CD14-positive monocyte (primary cell): ENCODE results near the gene IFI44L. TPM values are rescaled to one million over a fixed set of nuclear protein-coding genes. Genes with fewer than 3 reads are reported as not detected.

Experiments used
- DNase-seq, 3 donors: peaks; one replicate each; pipeline ENCODE4 v3.0.0-alpha.2; 2011 to 2022
- H2AFZ ChIP-seq: 2 replicates; pipeline ENCODE4 v1.6.0; 2012; ENCODE audit warnings: mild to moderate bottlenecking, low read depth, low read length, inconsistent platforms; ENCODE audit not compliant: insufficient read depth, poor library complexity, severe bottlenecking
- H3K27ac ChIP-seq, 2 donors: 1 replicate in 1 of 2; 2 replicates in 1 of 2; pipeline ENCODE4 v1.5.1; 2012 to 2013; ENCODE audit warnings: low read length in 2 of 2, control low read depth in 1 of 2, inconsistent platforms in 1 of 2, low read depth in 1 of 2, mild to moderate bottlenecking in 1 of 2
- H3K27me3 ChIP-seq, 2 donors: one replicate each; pipeline versions ENCODE4 v1.6.0 to v1.6.1; 2011 to 2013; ENCODE audit warnings: low read length in 2 of 2; ENCODE audit not compliant: control insufficient read depth in 2 of 2, insufficient read depth in 2 of 2
- H3K36me3 ChIP-seq, 2 donors: replicated peaks in 1 of 2; 1 replicate in 1 of 2; 2 replicates in 1 of 2; pipeline versions ENCODE4 v1.5.1 to v1.6.1; 2012 to 2013; ENCODE audit warnings: low read length in 2 of 2, control low read depth in 1 of 2, inconsistent platforms in 1 of 2, mild to moderate bottlenecking in 1 of 2; ENCODE audit not compliant: insufficient read depth in 2 of 2, control insufficient read depth in 1 of 2
- H3K4me1 ChIP-seq, 2 donors: 1 replicate in 1 of 2; 2 replicates in 1 of 2; pipeline versions ENCODE4 v1.5.1 to v1.6.1; 2012 to 2013; ENCODE audit warnings: low read length in 2 of 2, control low read depth in 1 of 2, inconsistent platforms in 1 of 2, mild to moderate bottlenecking in 1 of 2, moderate library complexity in 1 of 2; ENCODE audit not compliant: insufficient read depth in 2 of 2, control insufficient read depth in 1 of 2
- H3K4me2 ChIP-seq: replicated peaks from 2 replicates; pipeline ENCODE3; 2012; ENCODE audit warnings: low read length, moderate library complexity, mild to moderate bottlenecking; ENCODE audit not compliant: poor library complexity, severe bottlenecking; ENCODE audit errors: extremely low read depth
- H3K4me3 ChIP-seq, 3 experiments: fragments of 200-600 bp in 1 of 3; sonication (generic) in 1 of 3; replicated peaks in 1 of 3; 1 replicate in 2 of 3; 2 replicates in 1 of 3; pipeline ENCODE4 v1.5.1; 2011 to 2013; ENCODE audit warnings: low read length in 3 of 3, mild to moderate bottlenecking in 3 of 3, control low read depth in 2 of 3, low read depth in 2 of 3, inconsistent platforms in 1 of 3, moderate library complexity in 1 of 3
- H3K79me2 ChIP-seq: 2 replicates; pipeline ENCODE4 v1.6.0; 2012; ENCODE audit warnings: mild to moderate bottlenecking, control low read depth, inconsistent platforms, low read length, moderate library complexity; ENCODE audit not compliant: insufficient read depth
- H3K9ac ChIP-seq: 2 replicates; pipeline ENCODE4 v1.6.0; 2017; ENCODE audit warnings: low read length, mild to moderate bottlenecking; ENCODE audit not compliant: insufficient read depth, poor library complexity, severe bottlenecking
- H3K9me3 ChIP-seq, 2 donors: replicated peaks in 1 of 2; 1 replicate in 1 of 2; 2 replicates in 1 of 2; pipeline versions ENCODE4 v1.5.1 to v1.6.1; 2012 to 2013; ENCODE audit warnings: low read length in 2 of 2, control low read depth in 1 of 2; ENCODE audit not compliant: control insufficient read depth in 1 of 2, insufficient read depth in 1 of 2
- H4K20me1 ChIP-seq: 2 replicates; pipeline ENCODE4 v1.6.0; 2012; ENCODE audit warnings: mild to moderate bottlenecking, low read length, control low read depth, moderate library complexity; ENCODE audit not compliant: insufficient read depth
- H3K27ac Mint-ChIP-seq, 7 donors: one replicate each; pipeline ENCODE4 v1.8.0; 2020; ENCODE audit warnings: mild to moderate bottlenecking in 7 of 7, mixed read lengths in 7 of 7, moderate library complexity in 6 of 7, inconsistent platforms in 2 of 7
- H3K27me3 Mint-ChIP-seq, 3 donors: one replicate each; pipeline ENCODE4 v1.8.0; 2021 to 2022; ENCODE audit warnings: low read depth in 3 of 3, mild to moderate bottlenecking in 3 of 3, mixed read lengths in 3 of 3, moderate library complexity in 3 of 3, inconsistent platforms in 1 of 3
- H3K36me3 Mint-ChIP-seq, 2 donors: one replicate each; pipeline ENCODE4 v1.8.0; 2020; ENCODE audit warnings: mixed read lengths in 2 of 2, inconsistent platforms in 1 of 2, mild to moderate bottlenecking in 1 of 2
- H3K4me1 Mint-ChIP-seq: one replicate; pipeline ENCODE4 v1.8.0; 2020; ENCODE audit warnings: mild to moderate bottlenecking, mixed read lengths
- H3K4me3 Mint-ChIP-seq, 2 donors: one replicate each; pipeline ENCODE4 v1.8.0; 2020; ENCODE audit warnings: mild to moderate bottlenecking in 2 of 2, mixed read lengths in 2 of 2, moderate library complexity in 1 of 2
- H3K9me3 Mint-ChIP-seq, 7 donors: one replicate each; pipeline ENCODE4 v1.8.0; 2020 to 2022; ENCODE audit warnings: mixed read lengths in 7 of 7, mild to moderate bottlenecking in 6 of 7, moderate library complexity in 6 of 7, inconsistent platforms in 2 of 7
- WGBS: methylation state at CpG from one replicate; pipeline ENCODE4 v1.1.5; 2013; ENCODE audit warnings: missing lambda C conversion rate; ENCODE audit not compliant: insufficient coverage; 5-methylcytosine and 5-hydroxymethylcytosine counted together
- intact Hi-C, 2 donors: fragments of 100-400 bp; cut with micrococcal nuclease; formaldehyde crosslinking; loops; one replicate each; pipeline versions ENCODE4 v1.15.0 to v1.15.1; 2023
- polyA plus RNA-seq, 3 donors: library from polyadenylated mRNA; depleted of rRNA in 1 of 3; unstranded in 2 of 3; stranded (reverse) in 1 of 3; fragments of 300-500 nt in 2 of 3; fragments of >200 nt in 1 of 3; fragmentation: Illumina TruSeq in 2 of 3; gene quantifications; 1 replicate in 2 of 3; 2 replicates in 1 of 3; pipeline ENCODE4 v1.2.3, GENCODE V29; 2012 to 2021
- TF ChIP-seq, protein P1 (sequence below): fragments of 200-600 bp; IDR thresholded peaks from one replicate; pipeline ENCODE4 v1.8.0; 2022; ENCODE audit warnings: antibody characterized with exemption, mild to moderate bottlenecking

Gene IFI44L
- polyA plus RNA-seq, 3 donors = 8.6 to 17.4 (median 11.0) TPM

DNA sequence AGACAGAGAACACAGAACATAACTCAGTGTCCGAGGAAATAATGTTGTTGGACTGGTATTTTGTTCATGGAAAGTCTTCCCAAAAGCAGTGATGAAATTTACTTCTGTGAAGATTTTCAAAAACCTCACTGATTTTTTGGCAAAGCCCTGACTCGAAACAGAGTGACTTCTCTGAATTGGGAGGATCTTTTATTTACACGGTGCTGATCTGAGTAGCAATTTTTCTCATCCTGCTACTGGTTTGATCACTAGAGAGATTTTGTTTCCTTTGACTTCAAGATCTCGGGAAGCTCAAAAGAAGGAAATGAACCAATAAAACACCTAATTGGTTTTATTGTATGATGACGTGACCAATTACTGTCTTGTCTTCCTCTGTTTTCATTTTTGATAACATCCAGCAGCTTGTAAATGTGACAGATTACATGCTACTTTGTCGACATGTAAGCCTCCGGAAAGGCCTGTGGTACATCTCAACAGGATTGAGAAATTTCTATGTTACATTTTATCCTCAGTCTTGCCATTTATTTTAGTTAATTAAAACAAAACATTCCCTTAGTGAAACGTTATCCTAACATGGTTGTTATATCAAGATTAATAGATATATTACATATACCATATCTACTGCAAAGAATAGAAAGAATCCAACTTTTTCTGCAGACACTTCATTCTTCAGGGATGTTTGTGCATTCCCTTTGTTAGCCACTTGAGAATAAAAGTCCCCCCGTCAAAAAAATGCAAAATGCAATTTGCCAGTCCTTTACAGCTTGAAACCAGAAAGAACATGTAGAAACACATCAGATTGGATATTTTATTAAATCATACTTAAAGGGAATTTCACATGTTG is 42.8 kb upstream of the IFI44L start:
- Mint-ChIP-seq H3K9me3 (peaks cover 0 to 4% (median 0%) of the 10 kb centered on the region in 7 donors), H3K4me1 (no peaks in the 10 kb centered on the region), H3K36me3 (no peaks in the 10 kb centered on the region), H3K4me3 (no peak overlapping the region), H3K27ac (no peak overlapping the region), H3K27me3 (peaks cover 0 to 2% (median 0%) of the 10 kb centered on the region in 3 donors)
- 89% methylated on average over 3 of the region's 9 CpGs for WGBS
- Histone ChIP-seq H3K36me3 (no peaks in the 10 kb centered on the region), H4K20me1 (no peaks in the 10 kb centered on the region), H2AFZ (no peak overlapping the region), H3K4me3 (no peak overlapping the region), H3K4me2 (no peak overlapping the region), H3K9ac (no peak overlapping the region), H3K79me2 (no peaks in the 10 kb centered on the region), H3K27me3 (no peaks in the 10 kb centered on the region), H3K27ac (no peak overlapping the region), H3K4me1 (no peaks in the 10 kb centered on the region), H3K9me3 (no peaks in the 10 kb centered on the region)
- DNase-seq = no peak
- TF ChIP-seq, protein P1, sequence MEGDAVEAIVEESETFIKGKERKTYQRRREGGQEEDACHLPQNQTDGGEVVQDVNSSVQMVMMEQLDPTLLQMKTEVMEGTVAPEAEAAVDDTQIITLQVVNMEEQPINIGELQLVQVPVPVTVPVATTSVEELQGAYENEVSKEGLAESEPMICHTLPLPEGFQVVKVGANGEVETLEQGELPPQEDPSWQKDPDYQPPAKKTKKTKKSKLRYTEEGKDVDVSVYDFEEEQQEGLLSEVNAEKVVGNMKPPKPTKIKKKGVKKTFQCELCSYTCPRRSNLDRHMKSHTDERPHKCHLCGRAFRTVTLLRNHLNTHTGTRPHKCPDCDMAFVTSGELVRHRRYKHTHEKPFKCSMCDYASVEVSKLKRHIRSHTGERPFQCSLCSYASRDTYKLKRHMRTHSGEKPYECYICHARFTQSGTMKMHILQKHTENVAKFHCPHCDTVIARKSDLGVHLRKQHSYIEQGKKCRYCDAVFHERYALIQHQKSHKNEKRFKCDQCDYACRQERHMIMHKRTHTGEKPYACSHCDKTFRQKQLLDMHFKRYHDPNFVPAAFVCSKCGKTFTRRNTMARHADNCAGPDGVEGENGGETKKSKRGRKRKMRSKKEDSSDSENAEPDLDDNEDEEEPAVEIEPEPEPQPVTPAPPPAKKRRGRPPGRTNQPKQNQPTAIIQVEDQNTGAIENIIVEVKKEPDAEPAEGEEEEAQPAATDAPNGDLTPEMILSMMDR = no peak
- intact Hi-C loops = no loop called here

DNA sequence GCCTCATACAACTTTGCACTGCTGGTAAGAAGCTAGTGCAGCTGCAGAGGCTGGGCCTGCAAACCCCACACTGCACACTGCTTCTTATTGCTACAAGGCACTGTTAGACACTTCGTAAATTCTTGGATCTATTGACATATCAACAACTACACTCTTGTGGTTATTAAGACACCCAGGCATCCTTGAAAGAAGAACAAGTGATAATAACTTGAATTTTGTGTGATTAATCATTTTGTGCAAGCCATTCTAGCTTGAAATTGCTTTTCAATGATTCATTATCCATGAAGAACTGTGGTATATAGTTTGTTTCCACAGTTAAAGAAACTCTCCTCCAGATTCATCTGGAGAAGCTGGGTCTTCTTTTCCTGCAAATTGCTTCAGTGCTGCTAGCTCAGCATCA is 33.7 kb upstream of the IFI44L start:
- H3K9me3 ChIP-seq = no peaks in the 10 kb centered on the region
- no peak overlapping the region for H3K4me2 ChIP-seq
- TF ChIP-seq, protein P1 = no peak
- WGBS = 80% methylated on average over 1 of the region's 1 CpG
- no peaks in the 10 kb centered on the region for H3K79me2 ChIP-seq
- no peaks in the 10 kb centered on the region for H3K27me3 ChIP-seq
- no peak overlapping the region for H3K4me3 ChIP-seq
- H2AFZ ChIP-seq = no peak overlapping the region
- no peaks in the 10 kb centered on the region for H3K36me3 ChIP-seq
- no peak for DNase-seq
- no peak overlapping the region for H3K27ac ChIP-seq
- Mint-ChIP-seq H3K27me3 (no peaks in the 10 kb centered on the region), H3K36me3 (no peaks in the 10 kb centered on the region), H3K4me3 (no peak overlapping the region), H3K27ac (no peak overlapping the region), H3K9me3 (peaks cover 0 to 1% (median 0%) of the 10 kb centered on the region in 7 donors), H3K4me1 (no peaks in the 10 kb centered on the region)
- intact Hi-C loops = no loop called here
- no peaks in the 10 kb centered on the region for H3K4me1 ChIP-seq
- no peaks in the 10 kb centered on the region for H4K20me1 ChIP-seq
- H3K9ac ChIP-seq = no peak overlapping the region
